H1 (cell line): ENCODE measurements around the gene GRID1.

Experiments used
- CBX5 ChIP-seq: fragments of 300-800, 300-1000 bp; sonication (generic); IDR thresholded peaks from 2 replicates; pipeline ENCODE4 v1.7.1; 2016; ENCODE audit warnings: antibody characterized with exemption, low read length, low read depth
- CEBPB ChIP-seq: IDR thresholded peaks from 2 replicates; pipeline ENCODE4 v1.6.1; 2012; ENCODE audit warnings: low read depth, low read length
- HDAC6 ChIP-seq: IDR thresholded peaks from one replicate; pipeline ENCODE4 v1.7.1; 2012; ENCODE audit warnings: low read depth, mild to moderate bottlenecking, inconsistent platforms, low read length, moderate library complexity
- KDM4A ChIP-seq: IDR thresholded peaks from one replicate; pipeline ENCODE4 v1.7.1; 2012; ENCODE audit warnings: low read depth, mild to moderate bottlenecking, moderate library complexity, low read length, inconsistent platforms; ENCODE audit not compliant: severe bottlenecking
- NRF1 ChIP-seq: IDR thresholded peaks from 2 replicates; pipeline ENCODE4 v1.6.1; 2011; ENCODE audit warnings: mild to moderate bottlenecking, low read depth, low read length, improper control_type of control experiment
- POLR2A ChIP-seq, 2 experiments: IDR thresholded peaks; 1 replicate in 1 of 2; 2 replicates in 1 of 2; pipeline ENCODE4 v1.6.1; 2011; ENCODE audit warnings: low read depth in 2 of 2, low read length in 2 of 2, mild to moderate bottlenecking in 2 of 2; ENCODE audit errors: control extremely low read depth in 1 of 2
- POLR2AphosphoS5 ChIP-seq: IDR thresholded peaks from 2 replicates; pipeline ENCODE4 v1.6.1; 2011; ENCODE audit warnings: low read depth, low read length
- RFX5 ChIP-seq: IDR thresholded peaks from 2 replicates; pipeline ENCODE4 v1.6.1; 2011; ENCODE audit warnings: low read depth, low read length, improper control_type of control experiment, borderline replicate concordance
- RXRA ChIP-seq: IDR thresholded peaks from 2 replicates; pipeline ENCODE4 v1.6.1; 2011; ENCODE audit warnings: low read depth, mild to moderate bottlenecking, low read length, moderate library complexity; ENCODE audit not compliant: insufficient read depth
- ZNF274 ChIP-seq: IDR thresholded peaks from 2 replicates; pipeline ENCODE4 v1.7.0; 2012; ENCODE audit warnings: low read length, borderline replicate concordance; ENCODE audit errors: extremely low read depth
- TF ChIP-seq, protein P1 (sequence below), 3 experiments: IDR thresholded peaks; 1 replicate in 2 of 3; 2 replicates in 1 of 3; pipeline versions ENCODE4 v1.5.1 to v1.6.1; 2011; ENCODE audit warnings: low read length in 3 of 3, mild to moderate bottlenecking in 3 of 3, inconsistent platforms in 2 of 3, low read depth in 1 of 3, moderate library complexity in 1 of 3; ENCODE audit not compliant: insufficient read depth in 1 of 3; ENCODE audit errors: control extremely low read depth in 1 of 3
- TF ChIP-seq, protein P2 (sequence below): IDR thresholded peaks from 2 replicates; pipeline ENCODE4 v1.6.1; 2012; ENCODE audit warnings: inconsistent platforms
- TF ChIP-seq, protein P3 (sequence below): fragments of 300-600 bp; sonication (generic); IDR thresholded peaks from 2 replicates; pipeline ENCODE4 v1.7.1; 2012; ENCODE audit warnings: low read length, moderate library complexity, mild to moderate bottlenecking, inconsistent platforms; ENCODE audit not compliant: insufficient replicate concordance

DNA sequence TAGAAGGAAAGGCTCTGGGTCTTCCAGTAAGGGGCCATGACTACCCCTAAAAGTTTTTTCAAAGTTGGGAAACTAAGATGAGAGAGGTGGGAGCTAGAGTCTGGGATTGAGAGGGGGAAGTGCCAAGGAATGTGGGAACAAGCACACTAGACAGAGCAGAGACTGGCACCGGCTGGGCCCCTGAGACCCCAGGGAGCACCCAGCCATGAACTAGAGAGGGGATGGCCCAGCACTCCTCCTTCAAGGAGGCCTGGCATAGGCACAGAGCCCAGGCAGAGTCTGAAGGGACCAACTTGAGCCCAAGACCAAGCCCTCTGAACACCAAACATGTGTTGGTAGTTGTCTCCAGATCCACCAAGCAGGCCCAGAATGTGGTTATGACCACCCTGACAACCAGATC, 119.0 kb downstream of the GRID1 start:
- TF ChIP-seq, protein P1, sequence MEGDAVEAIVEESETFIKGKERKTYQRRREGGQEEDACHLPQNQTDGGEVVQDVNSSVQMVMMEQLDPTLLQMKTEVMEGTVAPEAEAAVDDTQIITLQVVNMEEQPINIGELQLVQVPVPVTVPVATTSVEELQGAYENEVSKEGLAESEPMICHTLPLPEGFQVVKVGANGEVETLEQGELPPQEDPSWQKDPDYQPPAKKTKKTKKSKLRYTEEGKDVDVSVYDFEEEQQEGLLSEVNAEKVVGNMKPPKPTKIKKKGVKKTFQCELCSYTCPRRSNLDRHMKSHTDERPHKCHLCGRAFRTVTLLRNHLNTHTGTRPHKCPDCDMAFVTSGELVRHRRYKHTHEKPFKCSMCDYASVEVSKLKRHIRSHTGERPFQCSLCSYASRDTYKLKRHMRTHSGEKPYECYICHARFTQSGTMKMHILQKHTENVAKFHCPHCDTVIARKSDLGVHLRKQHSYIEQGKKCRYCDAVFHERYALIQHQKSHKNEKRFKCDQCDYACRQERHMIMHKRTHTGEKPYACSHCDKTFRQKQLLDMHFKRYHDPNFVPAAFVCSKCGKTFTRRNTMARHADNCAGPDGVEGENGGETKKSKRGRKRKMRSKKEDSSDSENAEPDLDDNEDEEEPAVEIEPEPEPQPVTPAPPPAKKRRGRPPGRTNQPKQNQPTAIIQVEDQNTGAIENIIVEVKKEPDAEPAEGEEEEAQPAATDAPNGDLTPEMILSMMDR (IDR thresholded peaks at IDR 0.05; ENCODE audit: control extremely low read depth in 1 of 3, insufficient read depth in 1 of 3, low read depth in 1 of 3, low read length in 3 of 3), result no peak
- TF ChIP-seq KDM4A (no peak), HDAC6 (no peak), RXRA (no peak), POLR2AphosphoS5 (no peak), POLR2A (IDR thresholded peaks at IDR 0.05; ENCODE audit: control extremely low read depth in 1 of 2, low read depth in 2 of 2, low read length in 2 of 2) (no peak), RFX5 (no peak), CBX5 (no peak), CEBPB (no peak), NRF1 (no peak), ZNF274 (no peak)
- TF ChIP-seq, protein P2, sequence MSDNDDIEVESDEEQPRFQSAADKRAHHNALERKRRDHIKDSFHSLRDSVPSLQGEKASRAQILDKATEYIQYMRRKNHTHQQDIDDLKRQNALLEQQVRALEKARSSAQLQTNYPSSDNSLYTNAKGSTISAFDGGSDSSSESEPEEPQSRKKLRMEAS, result no peak
- TF ChIP-seq, protein P3, sequence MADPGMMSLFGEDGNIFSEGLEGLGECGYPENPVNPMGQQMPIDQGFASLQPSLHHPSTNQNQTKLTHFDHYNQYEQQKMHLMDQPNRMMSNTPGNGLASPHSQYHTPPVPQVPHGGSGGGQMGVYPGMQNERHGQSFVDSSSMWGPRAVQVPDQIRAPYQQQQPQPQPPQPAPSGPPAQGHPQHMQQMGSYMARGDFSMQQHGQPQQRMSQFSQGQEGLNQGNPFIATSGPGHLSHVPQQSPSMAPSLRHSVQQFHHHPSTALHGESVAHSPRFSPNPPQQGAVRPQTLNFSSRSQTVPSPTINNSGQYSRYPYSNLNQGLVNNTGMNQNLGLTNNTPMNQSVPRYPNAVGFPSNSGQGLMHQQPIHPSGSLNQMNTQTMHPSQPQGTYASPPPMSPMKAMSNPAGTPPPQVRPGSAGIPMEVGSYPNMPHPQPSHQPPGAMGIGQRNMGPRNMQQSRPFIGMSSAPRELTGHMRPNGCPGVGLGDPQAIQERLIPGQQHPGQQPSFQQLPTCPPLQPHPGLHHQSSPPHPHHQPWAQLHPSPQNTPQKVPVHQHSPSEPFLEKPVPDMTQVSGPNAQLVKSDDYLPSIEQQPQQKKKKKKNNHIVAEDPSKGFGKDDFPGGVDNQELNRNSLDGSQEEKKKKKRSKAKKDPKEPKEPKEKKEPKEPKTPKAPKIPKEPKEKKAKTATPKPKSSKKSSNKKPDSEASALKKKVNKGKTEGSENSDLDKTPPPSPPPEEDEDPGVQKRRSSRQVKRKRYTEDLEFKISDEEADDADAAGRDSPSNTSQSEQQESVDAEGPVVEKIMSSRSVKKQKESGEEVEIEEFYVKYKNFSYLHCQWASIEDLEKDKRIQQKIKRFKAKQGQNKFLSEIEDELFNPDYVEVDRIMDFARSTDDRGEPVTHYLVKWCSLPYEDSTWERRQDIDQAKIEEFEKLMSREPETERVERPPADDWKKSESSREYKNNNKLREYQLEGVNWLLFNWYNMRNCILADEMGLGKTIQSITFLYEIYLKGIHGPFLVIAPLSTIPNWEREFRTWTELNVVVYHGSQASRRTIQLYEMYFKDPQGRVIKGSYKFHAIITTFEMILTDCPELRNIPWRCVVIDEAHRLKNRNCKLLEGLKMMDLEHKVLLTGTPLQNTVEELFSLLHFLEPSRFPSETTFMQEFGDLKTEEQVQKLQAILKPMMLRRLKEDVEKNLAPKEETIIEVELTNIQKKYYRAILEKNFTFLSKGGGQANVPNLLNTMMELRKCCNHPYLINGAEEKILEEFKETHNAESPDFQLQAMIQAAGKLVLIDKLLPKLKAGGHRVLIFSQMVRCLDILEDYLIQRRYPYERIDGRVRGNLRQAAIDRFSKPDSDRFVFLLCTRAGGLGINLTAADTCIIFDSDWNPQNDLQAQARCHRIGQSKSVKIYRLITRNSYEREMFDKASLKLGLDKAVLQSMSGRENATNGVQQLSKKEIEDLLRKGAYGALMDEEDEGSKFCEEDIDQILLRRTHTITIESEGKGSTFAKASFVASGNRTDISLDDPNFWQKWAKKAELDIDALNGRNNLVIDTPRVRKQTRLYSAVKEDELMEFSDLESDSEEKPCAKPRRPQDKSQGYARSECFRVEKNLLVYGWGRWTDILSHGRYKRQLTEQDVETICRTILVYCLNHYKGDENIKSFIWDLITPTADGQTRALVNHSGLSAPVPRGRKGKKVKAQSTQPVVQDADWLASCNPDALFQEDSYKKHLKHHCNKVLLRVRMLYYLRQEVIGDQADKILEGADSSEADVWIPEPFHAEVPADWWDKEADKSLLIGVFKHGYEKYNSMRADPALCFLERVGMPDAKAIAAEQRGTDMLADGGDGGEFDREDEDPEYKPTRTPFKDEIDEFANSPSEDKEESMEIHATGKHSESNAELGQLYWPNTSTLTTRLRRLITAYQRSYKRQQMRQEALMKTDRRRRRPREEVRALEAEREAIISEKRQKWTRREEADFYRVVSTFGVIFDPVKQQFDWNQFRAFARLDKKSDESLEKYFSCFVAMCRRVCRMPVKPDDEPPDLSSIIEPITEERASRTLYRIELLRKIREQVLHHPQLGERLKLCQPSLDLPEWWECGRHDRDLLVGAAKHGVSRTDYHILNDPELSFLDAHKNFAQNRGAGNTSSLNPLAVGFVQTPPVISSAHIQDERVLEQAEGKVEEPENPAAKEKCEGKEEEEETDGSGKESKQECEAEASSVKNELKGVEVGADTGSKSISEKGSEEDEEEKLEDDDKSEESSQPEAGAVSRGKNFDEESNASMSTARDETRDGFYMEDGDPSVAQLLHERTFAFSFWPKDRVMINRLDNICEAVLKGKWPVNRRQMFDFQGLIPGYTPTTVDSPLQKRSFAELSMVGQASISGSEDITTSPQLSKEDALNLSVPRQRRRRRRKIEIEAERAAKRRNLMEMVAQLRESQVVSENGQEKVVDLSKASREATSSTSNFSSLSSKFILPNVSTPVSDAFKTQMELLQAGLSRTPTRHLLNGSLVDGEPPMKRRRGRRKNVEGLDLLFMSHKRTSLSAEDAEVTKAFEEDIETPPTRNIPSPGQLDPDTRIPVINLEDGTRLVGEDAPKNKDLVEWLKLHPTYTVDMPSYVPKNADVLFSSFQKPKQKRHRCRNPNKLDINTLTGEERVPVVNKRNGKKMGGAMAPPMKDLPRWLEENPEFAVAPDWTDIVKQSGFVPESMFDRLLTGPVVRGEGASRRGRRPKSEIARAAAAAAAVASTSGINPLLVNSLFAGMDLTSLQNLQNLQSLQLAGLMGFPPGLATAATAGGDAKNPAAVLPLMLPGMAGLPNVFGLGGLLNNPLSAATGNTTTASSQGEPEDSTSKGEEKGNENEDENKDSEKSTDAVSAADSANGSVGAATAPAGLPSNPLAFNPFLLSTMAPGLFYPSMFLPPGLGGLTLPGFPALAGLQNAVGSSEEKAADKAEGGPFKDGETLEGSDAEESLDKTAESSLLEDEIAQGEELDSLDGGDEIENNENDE, result no peak
